Lower lobe of right lung (tissue), 2 donors: ENCODE results near the gene SLC26A5. TPM values are rescaled to one million over a fixed set of nuclear protein-coding genes. Genes with fewer than 3 reads are reported as not detected.

Source experiments
- ATAC-seq, 2 donors: fragments of 200-7000 bp; cut with Tn5 transposase; one replicate each; pipeline ENCODE4 v1.9.1; 2020 to 2022; ENCODE audit warnings: mild to moderate bottlenecking in 2 of 2, moderate library complexity in 2 of 2
- DNase-seq: peaks from one replicate; pipeline ENCODE4 v3.0.0-alpha.2; 2020
- H3K27ac ChIP-seq: fragments of 200-600 bp; one replicate; pipeline ENCODE4 v1.8.0; 2022
- H3K27me3 ChIP-seq: fragments of 200-600 bp; one replicate; pipeline ENCODE4 v1.8.0; 2022; ENCODE audit warnings: low read depth
- H3K36me3 ChIP-seq: fragments of 200-600 bp; one replicate; pipeline ENCODE4 v1.8.0; 2022; ENCODE audit warnings: mild to moderate bottlenecking
- H3K4me1 ChIP-seq: fragments of 200-600 bp; one replicate; pipeline ENCODE4 v1.8.0; 2022
- H3K4me3 ChIP-seq: fragments of 200-600 bp; one replicate; pipeline ENCODE4 v1.8.0; 2022; ENCODE audit warnings: mild to moderate bottlenecking
- H3K9me3 ChIP-seq: fragments of 200-600 bp; one replicate; pipeline ENCODE4 v1.8.0; 2022
- intact Hi-C: fragments of 100-400 bp; cut with DNase I; formaldehyde crosslinking; loops from one replicate; pipeline ENCODE4 v1.11.0; 2022
- total RNA-seq: library from RNA; stranded (reverse); fragmentation: NEBNext Ultra II Directional; extraction: Animal tissue kit (Norgen Biotek cat#: 25700); gene quantifications from one replicate; pipeline ENCODE4 v1.2.1, GENCODE V29; 2021
- TF ChIP-seq, protein P1 (sequence below): fragments of 200-600 bp; IDR thresholded peaks from one replicate; pipeline ENCODE4 v1.8.0; 2022; ENCODE audit warnings: antibody characterized with exemption, mild to moderate bottlenecking
- donor health status: DM: no; HTN: yes; CAD: no; lungs with severe emphysema.

SLC26A5 gene
- total RNA-seq, 1 donor from 2014 or later, result 1.8 TPM

- no peak for ATAC-seq
- no peak for DNase-seq
- no peak overlapping the region for H3K27ac ChIP-seq
- intact Hi-C loops, result no loop called here
- TF ChIP-seq, protein P1, sequence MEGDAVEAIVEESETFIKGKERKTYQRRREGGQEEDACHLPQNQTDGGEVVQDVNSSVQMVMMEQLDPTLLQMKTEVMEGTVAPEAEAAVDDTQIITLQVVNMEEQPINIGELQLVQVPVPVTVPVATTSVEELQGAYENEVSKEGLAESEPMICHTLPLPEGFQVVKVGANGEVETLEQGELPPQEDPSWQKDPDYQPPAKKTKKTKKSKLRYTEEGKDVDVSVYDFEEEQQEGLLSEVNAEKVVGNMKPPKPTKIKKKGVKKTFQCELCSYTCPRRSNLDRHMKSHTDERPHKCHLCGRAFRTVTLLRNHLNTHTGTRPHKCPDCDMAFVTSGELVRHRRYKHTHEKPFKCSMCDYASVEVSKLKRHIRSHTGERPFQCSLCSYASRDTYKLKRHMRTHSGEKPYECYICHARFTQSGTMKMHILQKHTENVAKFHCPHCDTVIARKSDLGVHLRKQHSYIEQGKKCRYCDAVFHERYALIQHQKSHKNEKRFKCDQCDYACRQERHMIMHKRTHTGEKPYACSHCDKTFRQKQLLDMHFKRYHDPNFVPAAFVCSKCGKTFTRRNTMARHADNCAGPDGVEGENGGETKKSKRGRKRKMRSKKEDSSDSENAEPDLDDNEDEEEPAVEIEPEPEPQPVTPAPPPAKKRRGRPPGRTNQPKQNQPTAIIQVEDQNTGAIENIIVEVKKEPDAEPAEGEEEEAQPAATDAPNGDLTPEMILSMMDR, result no peak
- no peaks in the 10 kb centered on the region for H3K36me3 ChIP-seq
- H3K9me3 ChIP-seq, result no peaks in the 10 kb centered on the region
- H3K4me3 ChIP-seq, result no peak overlapping the region
- H3K27me3 ChIP-seq, result no peaks in the 10 kb centered on the region
- no peaks in the 10 kb centered on the region for H3K4me1 ChIP-seq
These were observed 49.5 kb downstream of the SLC26A5 start for GRCh38 chr7:103396471-103396870.

DNA sequence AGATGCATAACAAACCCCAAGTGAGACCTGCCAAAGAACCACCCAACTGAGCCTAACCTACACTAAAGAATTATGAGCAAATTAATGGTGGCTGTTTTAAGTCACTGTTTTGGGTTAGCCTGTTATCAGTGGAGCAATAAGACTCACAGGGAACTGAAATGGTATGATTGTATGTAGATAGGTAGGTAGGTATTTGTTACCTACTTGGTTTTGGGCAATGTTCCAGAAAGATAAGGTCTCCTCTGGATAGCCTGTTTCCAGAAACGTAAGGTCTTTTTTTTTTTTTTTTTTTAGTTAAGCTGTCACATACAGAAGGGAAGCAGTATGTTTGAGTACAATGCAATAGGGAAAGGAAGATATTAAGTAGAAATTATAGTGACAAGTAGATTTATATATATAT lies 50.9 kb downstream of the SLC26A5 start:
- TF ChIP-seq, protein P1, result no peak
- H3K4me1 ChIP-seq, result no peaks in the 10 kb centered on the region
- H3K4me3 ChIP-seq, result no peak overlapping the region
- DNase-seq (no peak), ATAC-seq (no peak)
- H3K27me3 ChIP-seq, result no peaks in the 10 kb centered on the region
- H3K36me3 ChIP-seq, result no peaks in the 10 kb centered on the region
- no peak overlapping the region for H3K27ac ChIP-seq
- H3K9me3 ChIP-seq, result no peaks in the 10 kb centered on the region
- intact Hi-C loops, result no loop called here

DNA sequence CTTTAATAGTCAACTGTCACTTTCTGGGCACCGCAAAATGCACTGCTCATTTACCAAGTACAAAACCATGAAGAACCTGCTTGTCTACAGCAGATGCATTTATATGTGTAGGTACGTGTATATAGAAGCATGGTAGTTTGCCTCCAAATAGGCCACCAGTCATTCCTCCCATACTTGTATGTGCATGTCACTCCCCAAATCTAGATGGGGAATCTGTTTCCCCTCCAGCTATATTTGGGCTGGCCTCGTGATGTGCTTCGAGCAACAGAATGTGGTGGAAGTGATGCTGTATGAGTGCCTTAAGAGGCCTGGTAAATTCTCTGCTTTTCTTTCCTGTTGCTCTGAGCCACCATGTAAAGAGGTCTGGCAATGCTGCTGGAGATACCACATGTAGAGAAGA lies 51.4 kb downstream of the SLC26A5 start:
- H3K36me3 ChIP-seq, result no peaks in the 10 kb centered on the region
- DNase-seq (no peak), ATAC-seq (no peak)
- no peaks in the 10 kb centered on the region for H3K9me3 ChIP-seq
- TF ChIP-seq, protein P1, result no peak
- H3K4me3 ChIP-seq, result no peak overlapping the region
- H3K4me1 ChIP-seq, result no peaks in the 10 kb centered on the region
- H3K27me3 ChIP-seq, result no peaks in the 10 kb centered on the region
- no peak overlapping the region for H3K27ac ChIP-seq
- intact Hi-C loops, result no loop called here

DNA sequence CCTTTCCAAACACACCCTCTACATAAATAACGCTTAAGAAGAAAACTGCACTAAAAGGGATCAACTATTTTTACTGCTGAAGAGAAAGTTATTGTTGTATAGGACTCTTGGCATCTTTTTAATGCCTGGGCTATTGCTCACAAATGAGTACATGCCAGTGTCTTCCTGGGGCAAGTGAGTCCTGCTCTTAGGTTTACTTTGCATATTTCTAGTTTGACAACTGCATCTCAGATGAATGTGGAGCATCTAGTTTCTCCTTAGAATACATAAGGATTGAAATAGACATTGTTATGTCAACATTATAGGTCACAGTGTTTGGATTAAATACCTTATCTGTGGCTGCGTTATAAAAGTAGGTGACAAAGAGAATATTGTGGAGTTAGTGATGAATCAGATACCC lies 54.0 kb downstream of the SLC26A5 start:
- DNase-seq, result no peak
- no peak for ATAC-seq
- Histone ChIP-seq H3K27ac (no peak overlapping the region), H3K4me1 (no peaks in the 10 kb centered on the region), H3K9me3 (no peaks in the 10 kb centered on the region), H3K4me3 (no peak overlapping the region), H3K27me3 (no peaks in the 10 kb centered on the region), H3K36me3 (no peaks in the 10 kb centered on the region)
- TF ChIP-seq, protein P1, result no peak
- intact Hi-C loops, result no loop called here

GRCh38 chr7:103391150-103391549 lies 54.9 kb downstream of the SLC26A5 start:
- DNase-seq (no peak), ATAC-seq (no peak)
- no peaks in the 10 kb centered on the region for H3K9me3 ChIP-seq
- no peaks in the 10 kb centered on the region for H3K27me3 ChIP-seq
- intact Hi-C loops, result no loop called here
- no peak overlapping the region for H3K27ac ChIP-seq
- no peaks in the 10 kb centered on the region for H3K4me1 ChIP-seq
- H3K36me3 ChIP-seq, result no peaks in the 10 kb centered on the region
- no peak overlapping the region for H3K4me3 ChIP-seq
- TF ChIP-seq, protein P1, result no peak

GRCh38 chr7:103389263-103389662 lies 56.7 kb downstream of the SLC26A5 start:
- no peak overlapping the region for H3K4me3 ChIP-seq
- no peaks in the 10 kb centered on the region for H3K36me3 ChIP-seq
- no peak for DNase-seq
- TF ChIP-seq, protein P1, result no peak
- H3K4me1 ChIP-seq, result no peaks in the 10 kb centered on the region
- ATAC-seq, result no peak
- no peak overlapping the region for H3K27ac ChIP-seq
- no peaks in the 10 kb centered on the region for H3K9me3 ChIP-seq
- intact Hi-C loops, result no loop called here
- H3K27me3 ChIP-seq, result no peaks in the 10 kb centered on the region
